Raji (cell line): ENCODE measurements around the gene BIN2.
A peak's percentile ranks its signal among the peaks of the same experiment; 100 is the strongest.

ENCODE experiments used
- POLR2A ChIP-seq: IDR thresholded peaks from 2 replicates; pipeline ENCODE4 v1.6.1; 2011; ENCODE audit warnings: low read depth, low read length, control low read depth; ENCODE audit not compliant: insufficient read depth

Gene BIN2

DNA sequence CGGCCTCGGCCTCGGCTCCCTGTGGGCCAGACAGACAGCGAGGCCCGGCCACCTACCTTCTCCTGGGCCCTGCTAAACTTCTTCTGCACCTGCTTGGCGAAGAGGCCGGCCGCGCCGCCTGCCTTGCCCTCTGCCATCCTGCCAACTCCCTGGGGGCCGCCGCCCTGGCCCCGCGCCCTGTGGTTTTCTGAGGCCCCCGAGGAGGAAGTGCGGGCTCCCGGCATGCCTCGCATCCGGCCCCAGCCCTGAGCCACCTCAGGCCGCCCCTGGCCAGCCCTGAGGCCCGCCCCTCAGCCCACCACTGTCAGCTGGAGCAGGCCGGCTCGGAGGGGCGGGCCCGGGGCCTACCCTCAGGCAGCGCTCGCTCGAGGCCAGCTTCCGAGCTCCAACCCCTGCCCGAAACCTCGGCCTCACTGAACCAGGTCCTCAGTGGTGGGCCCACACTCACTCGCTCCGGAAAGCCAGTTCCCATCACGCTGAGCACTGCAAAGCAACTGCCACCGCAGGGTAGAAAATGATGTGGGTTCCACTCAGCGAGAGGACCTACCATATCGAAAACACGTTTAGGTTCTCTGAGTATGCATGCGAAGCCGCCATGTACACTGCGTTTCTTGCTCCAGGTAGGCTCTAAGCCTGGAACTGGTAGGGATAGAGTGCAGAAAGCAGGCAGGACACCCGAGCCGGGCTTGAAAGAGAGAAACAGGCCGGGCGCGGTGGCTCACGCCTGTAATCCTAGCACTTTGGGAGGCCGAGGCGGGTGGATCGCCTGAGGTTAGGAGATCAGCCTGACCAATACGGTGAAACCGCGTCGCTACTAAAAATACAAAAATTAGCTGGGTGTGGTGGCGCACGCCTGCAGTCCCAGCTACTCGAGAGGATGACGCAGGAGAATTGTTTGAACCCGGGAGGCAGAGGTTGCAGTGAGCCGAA, at the start of gene BIN2:
Gene BIN2 (minus strand): TSS at position 209 of the 930 bp plus-strand sequence. CDS start 72 bp downstream, at position 137.
- TF ChIP-seq POLR2A: 0 out of 2 replicates have a peak, but pooled peaks have one; percentile 14

DNA sequence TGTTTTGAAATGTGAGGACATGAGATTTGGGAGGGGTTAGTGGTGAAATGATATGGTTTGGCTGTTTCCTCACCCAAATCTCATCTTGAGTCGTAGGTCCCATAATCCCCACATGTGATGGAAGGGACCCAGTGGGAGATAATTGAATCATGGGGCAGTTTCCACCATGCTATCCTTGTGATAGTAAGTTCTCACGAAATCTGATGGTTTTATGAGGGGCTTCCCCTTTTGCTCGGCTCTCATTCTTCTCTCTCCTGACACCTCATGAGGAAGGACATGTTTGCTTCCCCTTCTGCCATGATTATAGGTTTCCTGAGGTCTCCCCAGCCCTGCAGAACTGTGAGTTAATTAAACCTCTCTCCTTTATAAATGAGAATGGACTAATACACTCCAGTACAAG, 49.2 kb upstream of the BIN2 start:
- no peak for TF ChIP-seq POLR2A

DNA sequence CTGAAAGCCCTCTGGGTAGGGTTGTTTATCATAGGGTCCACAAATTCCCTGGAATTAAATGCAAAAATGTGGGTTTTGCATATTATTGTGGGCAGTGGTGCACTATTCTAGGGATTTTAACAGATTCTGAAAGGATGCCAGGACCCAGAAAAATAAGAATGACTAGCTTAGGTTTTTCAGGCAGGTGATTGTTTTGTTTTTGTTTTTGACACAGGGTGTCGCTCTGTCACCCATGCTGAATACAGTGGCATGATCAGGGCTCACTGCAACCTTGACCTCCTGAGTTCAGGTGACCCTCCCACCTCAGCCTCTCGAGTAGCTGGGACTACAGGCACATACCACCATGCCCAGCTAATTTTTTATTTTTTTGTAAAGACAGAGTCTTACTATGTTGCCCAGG, 48.0 kb upstream of the BIN2 start:
- TF ChIP-seq POLR2A: no peak

DNA sequence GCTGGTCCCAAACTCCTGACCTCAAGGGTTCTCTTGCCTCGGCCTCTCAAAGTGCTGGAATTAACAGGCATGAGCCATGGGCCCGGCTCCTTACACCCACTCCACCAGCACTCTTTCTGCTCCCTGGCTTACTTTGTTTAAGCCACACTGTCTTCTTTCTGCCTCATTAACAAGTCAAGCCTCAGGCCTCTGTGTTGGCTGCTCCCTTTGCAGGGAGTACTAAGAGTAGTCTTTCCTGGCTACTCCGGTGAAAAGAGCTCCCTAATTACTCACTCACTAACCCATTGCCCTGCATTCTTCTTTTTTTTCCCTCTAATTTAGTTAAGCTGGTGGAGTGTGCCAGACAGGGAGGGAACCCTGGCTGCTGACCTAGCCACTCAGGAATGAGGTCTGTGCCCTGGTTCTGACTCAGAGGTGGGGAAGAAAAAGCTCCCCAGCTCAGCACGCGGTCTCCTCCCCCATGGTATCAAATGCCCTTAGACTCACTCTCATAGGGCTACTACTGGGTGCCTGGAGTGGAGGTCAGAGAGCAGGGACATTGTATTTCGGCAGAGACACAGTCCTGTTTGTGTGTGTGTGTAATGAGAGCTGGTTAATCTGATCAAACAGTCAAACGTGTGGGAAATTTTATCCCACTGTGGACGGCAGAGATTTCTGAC, 47.5 kb upstream of the BIN2 start:
- TF ChIP-seq POLR2A: no peak

DNA sequence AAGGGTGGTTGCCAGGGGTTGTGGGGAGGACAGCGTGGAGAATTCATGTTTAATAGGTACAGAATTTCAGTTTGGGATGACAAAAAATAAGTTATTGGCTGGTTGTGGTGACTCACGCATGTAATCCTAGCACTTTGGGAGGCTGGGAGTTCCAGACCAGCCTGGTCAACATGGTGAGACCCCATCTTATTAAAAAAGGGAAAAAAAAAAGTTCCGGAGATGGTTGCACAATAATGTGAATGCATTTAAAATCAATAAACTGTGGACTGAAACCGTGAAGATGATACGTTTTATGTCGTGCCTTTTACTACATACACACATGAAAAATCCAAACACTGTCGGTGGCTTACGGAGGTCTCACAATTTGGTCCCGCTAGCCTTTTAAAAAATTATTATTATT, 46.7 kb upstream of the BIN2 start:
- TF ChIP-seq POLR2A: no peak

DNA sequence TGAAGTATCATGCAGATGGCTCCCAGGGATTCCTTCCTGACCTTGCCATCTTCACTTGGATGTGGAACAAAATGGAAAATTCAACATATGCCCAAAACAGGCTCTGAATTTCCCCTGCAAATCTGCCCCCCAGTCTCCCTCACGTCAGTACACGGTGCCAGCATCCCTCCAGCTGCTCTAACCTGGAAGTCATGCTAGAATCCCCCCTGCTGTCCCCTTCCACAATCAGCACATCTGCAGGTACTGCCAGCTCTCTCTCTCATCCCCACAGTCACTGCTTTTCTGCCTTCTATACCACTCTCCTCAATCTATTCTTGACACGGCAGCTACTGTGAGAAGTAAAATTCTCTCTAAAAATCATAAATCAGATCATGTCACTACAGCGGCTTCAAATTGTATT, 45.6 kb upstream of the BIN2 start:
- no peak for TF ChIP-seq POLR2A

DNA sequence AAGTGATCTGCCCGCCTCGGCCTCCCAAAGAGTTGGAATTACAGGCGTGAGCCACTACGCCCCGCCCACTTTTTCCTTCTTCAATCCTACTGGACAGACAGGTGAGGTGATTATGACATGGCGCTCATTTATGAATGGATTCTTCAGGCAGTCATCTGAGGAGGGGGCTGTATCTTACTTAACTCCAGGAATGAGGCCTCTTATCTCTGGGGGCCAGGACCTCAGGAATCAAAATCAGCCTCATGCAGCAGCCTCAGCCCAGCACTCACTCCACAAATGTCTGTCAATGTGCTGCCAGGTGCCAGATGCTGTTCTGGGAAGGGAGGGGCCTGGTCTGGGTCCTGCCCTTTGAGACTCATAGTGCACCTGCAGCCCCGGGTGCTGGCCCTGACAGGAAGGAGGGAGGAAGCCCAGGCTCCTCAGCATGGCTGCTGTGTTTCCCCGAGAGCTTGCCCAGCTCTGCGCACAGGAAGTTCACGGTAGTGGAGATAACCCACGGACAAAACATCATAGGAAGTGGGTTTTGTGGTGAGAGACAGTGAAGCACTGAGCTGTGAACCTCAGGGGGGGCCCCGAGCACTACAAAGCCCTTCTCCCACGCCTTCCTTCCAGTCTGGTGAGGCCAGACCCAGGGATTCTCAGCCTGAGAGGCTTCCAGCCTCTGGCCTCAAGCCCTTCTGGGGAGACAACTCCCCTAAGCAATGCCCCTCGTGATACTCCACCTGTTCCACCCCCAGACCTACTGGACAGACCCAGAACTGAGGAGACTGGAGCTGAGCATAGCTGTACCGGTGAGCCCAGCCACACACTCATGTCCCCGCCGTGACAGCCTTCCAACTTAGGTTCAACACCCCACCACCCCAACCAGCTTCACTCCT, 44.9 kb upstream of the BIN2 start:
- TF ChIP-seq POLR2A: 0 out of 2 replicates have a peak, but pooled peaks have one; percentile 17

DNA sequence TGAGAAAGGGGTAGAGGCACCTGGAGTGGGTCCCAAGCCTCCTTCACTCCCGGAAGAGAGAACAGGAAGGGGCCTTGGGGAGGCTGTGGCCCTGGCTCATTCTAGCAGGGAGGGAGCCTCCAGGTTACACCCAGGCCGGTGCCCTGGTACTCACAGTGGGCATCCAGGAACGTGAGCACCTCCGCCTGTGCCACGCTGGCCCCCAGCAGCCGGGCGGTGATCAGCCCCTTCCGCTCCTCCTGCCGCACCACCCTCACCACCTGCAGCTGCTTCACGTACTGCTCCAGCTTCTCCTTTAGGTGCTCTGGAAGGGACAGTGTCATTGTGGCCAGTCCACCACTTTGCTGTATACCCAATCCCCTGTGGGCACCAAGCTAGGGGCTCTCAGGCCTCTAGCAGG, 41.3 kb upstream of the BIN2 start:
- no peak for TF ChIP-seq POLR2A

DNA sequence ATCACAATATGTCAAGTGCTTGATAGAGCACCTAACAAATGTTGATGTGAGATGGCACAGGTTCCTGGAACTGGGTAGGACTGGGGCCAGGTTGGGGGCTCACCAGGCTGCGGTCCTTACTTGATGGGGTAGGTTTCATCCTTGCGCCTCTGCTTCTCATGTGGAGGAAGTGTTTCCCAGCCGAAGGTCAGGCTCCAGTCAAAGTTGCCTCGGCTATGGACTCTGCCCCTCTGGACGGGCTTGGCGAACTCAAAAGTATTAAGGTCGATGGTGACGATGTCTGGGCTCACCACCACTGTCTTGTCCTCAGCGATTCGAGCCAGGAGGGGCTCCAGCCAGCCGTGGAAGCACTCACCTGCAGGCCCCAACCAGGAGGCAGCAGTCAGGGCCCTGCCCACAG, 40.0 kb upstream of the BIN2 start:
- TF ChIP-seq POLR2A: no peak

DNA sequence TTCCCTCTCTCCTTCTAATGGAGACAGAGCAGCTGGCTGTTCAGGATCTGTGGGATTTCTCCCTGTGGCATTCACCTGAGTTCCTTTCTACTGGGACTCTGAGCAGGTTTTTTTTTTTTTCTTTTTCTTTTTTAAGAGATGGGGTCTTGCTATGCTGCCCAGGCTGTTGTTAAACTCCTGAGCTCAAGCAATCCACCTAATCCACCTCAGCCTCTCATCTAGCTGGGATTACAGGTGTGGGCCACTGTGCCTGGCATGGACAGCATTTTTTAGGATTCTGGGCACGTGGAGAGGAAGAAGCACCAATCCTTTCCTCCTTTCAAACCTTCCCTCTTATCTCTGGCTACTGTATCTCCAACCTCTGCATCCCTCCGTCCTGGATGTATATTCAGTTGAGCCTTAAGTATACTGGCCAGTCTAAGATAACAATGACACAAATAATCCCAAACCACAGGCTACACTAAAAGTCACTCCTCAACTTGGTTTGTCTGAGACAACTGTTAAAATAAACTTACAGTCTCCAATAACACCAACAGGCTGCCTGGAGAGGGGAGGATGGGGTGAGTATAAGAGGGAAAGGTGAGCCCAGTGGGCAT, 38.9 kb upstream of the BIN2 start:
- no peak for TF ChIP-seq POLR2A

DNA sequence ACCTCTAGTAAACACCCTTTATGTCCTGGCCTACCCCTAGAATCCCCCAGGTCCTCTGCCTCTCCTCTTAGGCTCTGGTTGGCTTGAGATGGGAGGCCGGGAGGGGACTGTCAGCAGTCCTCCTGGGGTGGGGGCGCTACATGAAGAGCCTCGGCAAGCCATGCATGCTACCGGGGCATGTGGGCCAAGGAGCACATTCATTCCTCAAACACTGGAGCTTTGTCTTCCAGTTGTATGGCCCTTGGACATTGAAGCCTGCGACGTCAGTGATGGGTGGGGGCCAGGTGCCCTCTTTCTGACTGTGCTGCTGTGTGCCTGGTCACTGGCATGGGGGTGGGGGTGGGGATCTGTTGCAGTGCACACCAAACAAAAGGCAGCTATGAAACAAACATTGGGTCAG, 38.3 kb upstream of the BIN2 start:
- no peak for TF ChIP-seq POLR2A

DNA sequence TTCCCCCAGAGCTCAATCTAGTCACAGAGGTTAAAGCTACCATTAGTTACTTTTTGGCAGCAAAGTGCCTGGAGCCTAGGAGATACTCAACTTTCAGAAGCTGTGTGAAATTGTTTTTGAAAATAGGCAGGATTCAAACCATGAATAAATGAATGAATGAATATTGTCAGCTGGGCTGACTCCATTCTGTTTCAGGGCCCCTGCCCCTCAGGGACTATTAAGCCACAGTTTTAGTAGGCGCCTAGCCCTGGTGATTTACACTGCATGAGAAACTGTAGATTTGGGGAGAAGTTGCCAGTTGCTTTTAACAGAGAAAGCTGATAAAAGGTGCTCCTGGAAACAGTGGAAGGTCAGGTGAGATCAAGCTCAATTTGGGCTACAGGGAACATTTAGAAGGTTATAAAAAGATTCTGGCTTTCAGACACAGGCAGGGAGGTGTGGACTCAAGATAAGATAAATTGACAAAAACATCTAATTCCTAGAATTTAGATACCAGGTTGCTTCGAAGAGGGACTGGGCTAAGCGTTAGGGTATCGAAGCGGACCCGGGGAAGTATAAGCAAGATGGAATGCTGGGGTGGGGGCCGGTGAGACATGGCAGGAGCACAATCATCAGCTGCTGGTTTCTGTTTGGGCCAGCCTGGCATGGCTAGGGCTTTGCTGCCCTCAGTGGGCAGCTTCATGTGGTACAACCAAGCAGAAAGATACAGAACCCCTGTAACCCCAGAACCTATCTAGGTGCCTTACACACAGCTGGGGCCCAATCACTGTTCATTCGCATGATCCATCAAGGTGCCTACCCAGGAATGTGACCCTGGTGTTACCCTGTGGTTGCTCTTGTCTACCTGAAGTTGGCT, 37.4 kb upstream of the BIN2 start:
- TF ChIP-seq POLR2A: no peak

DNA sequence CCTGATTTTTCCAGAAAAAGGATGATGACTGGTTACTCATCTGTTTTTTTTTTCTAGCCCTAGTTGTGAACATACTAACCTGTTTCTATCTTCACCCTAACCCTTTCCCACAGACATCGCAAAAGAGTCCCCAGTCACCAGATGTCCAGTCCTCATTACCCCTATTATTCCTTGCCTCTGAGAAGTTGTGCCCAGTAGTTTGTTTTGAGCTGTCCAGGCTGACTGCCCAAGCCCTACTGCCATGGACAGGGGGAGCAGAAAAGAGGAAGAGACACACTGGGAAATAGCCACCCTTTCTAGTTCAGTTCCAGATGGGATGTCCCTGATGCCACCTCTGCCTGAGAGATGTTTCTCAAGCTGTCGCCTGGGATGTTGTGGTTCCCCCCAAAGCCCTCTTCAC, 36.3 kb upstream of the BIN2 start:
- no peak for TF ChIP-seq POLR2A

DNA sequence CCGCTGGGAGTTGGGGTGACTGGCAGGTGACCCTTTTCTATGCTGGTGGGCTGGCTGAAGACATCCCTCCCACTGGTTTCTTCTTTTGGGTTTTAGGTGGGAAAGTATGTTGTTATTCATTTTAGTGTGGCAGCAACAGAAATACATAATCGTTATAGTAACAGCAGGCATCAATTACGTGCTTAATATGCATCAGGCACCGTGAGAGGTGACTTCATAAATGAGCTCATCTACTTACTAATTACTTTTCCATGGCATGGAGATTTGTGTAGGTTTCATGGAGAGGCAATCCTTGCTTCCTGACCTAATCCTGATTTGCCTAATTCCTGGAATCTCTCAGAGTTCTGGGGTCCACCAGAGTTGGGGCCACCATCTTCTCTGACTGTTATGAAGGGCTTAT, 35.9 kb upstream of the BIN2 start:
- no peak for TF ChIP-seq POLR2A
